Stomach (tissue), 9 donors: ENCODE measurements around the gene BLOC1S6. TPM values are rescaled to one million over a fixed set of nuclear protein-coding genes. Genes with fewer than 3 reads are reported as not detected.

ENCODE experiments used
- DNase-seq, 2 donors: peaks; one replicate each; pipeline versions ENCODE4 v3.0.0 to v3.0.0-alpha.2; 2013 to 2019
- H3K27ac ChIP-seq, 5 donors: fragments of 200-600 bp in 4 of 5; sonication (generic) in 4 of 5; one replicate each; pipeline ENCODE4 v1.5.1; 2013 to 2019; ENCODE audit warnings: mild to moderate bottlenecking in 1 of 5, moderate library complexity in 1 of 5
- H3K27me3 ChIP-seq, 3 donors: fragments of 200-600 bp; sonication (generic); one replicate each; pipeline ENCODE4 v1.5.1; 2017 to 2019; ENCODE audit warnings: mixed run types in 1 of 3
- H3K36me3 ChIP-seq, 4 donors: fragments of 200-600 bp; sonication (generic); 1 replicate in 3 of 4; 2 replicates in 1 of 4; pipeline ENCODE4 v1.5.1; 2016 to 2019
- H3K4me1 ChIP-seq, 4 donors: fragments of 200-600 bp; sonication (generic); one replicate each; pipeline ENCODE4 v1.5.1; 2016 to 2019
- H3K4me3 ChIP-seq, 4 donors: fragments of 200-600 bp; sonication (generic) in 3 of 4; one replicate each; pipeline ENCODE4 v1.5.1; 2016 to 2019; ENCODE audit warnings: mild to moderate bottlenecking in 1 of 4
- H3K9me3 ChIP-seq, 4 donors: fragments of 200-600 bp; sonication (generic); one replicate each; pipeline ENCODE4 v1.5.1; 2016 to 2019
- CTCF ChIP-seq, 7 experiments: fragments of 450-650 bp in 4 of 7; fragments of 200-600 bp in 3 of 7; sonication (generic) in 3 of 7; IDR thresholded peaks; one replicate each; pipeline ENCODE4 v1.5.1; 2016 to 2019; ENCODE audit warnings: antibody characterized with exemption in 7 of 7, control low read depth in 2 of 7, mild to moderate bottlenecking in 1 of 7
- EP300 ChIP-seq: sonication (generic); formaldehyde crosslinking; IDR thresholded peaks from one replicate; pipeline ENCODE4 v1.6.1; 2017; ENCODE audit warnings: antibody characterized with exemption
- POLR2A ChIP-seq, 4 donors: fragments of 450-650 bp; IDR thresholded peaks; one replicate each; pipeline ENCODE4 v1.6.1; 2016; ENCODE audit warnings: antibody characterized with exemption in 4 of 4, control low read depth in 2 of 4, mild to moderate bottlenecking in 1 of 4, moderate library complexity in 1 of 4
- POLR2AphosphoS5 ChIP-seq, 3 donors: sonication (generic); formaldehyde crosslinking; IDR thresholded peaks; one replicate each; pipeline ENCODE4 v1.6.1; 2016; ENCODE audit warnings: antibody characterized with exemption in 3 of 3
- WGBS, 5 donors: extraction: QIAGEN DNeasy Blood & Tissue Kit in 3 of 5; methylation state at CpG; one replicate each; pipeline versions ENCODE4 v1.1.5 to v1.1.7; 2013 to 2018; 5-methylcytosine and 5-hydroxymethylcytosine counted together
- intact Hi-C: fragments of 100-400 bp; cut with DNase I; formaldehyde crosslinking; loops from one replicate; pipeline ENCODE4 v1.15.1; 2023; ENCODE audit warnings: low total_unique reads
- polyA plus RNA-seq, 3 donors: library from polyadenylated mRNA; stranded (reverse); fragments of 200-250 nt; gene quantifications; one replicate each; pipeline ENCODE4 v1.2.3, GENCODE V29; 2013
- total RNA-seq, 5 donors: library from RNA; depleted of rRNA; stranded (reverse); fragments of >200 nt; gene quantifications; one replicate each; pipeline versions ENCODE4 v1.1.0 to v1.2.3, GENCODE V29; 2014 to 2016
- donor health status: healthy with polysubstance abuse.
- donor health status: Bipolar disorder and iron deficiency.
- donor health status: healthy.

BLOC1S6 gene
- total and polyA plus RNA-seq, 8 donors, result 7.6 to 74.5 (median 26.3) TPM

GRCh38 chr15:45635763-45636292 lies 48.6 kb downstream of the BLOC1S6 start:
- intact Hi-C loops, result no loop called here
- Histone ChIP-seq H3K27ac (peak overlapping the region; percentile 91 to 98 (median 95)), H3K27me3 (no peaks in the 10 kb centered on the region), H3K36me3 (no peaks in the 10 kb centered on the region), H3K9me3 (no peaks in the 10 kb centered on the region), H3K4me1 (peaks cover 37 to 73% (median 52%) of the 10 kb centered on the region in 4 donors), H3K4me3 (peak overlapping the region; percentile 58 to 78 (median 70))
- no peak for DNase-seq
- TF ChIP-seq POLR2A (IDR thresholded peaks at IDR 0.05), result no peak
- TF ChIP-seq EP300, result no peak
- TF ChIP-seq CTCF (IDR thresholded peaks at IDR 0.05), result no peak
- TF ChIP-seq POLR2AphosphoS5 (IDR thresholded peaks at IDR 0.05), result no peak
- 28 to 42% (median 38%) methylated on average over 17 of the region's 17 CpGs for WGBS, 5 donors

- H3K27me3 ChIP-seq, result no peaks in the 10 kb centered on the region
- 58 to 74% (median 71%) methylated on average over 1 of the region's 1 CpG for WGBS, 5 donors
- TF ChIP-seq POLR2AphosphoS5 (IDR thresholded peaks at IDR 0.05), result no peak
- no peak for TF ChIP-seq CTCF (IDR thresholded peaks at IDR 0.05)
- no peak for TF ChIP-seq EP300
- no peak for TF ChIP-seq POLR2A (IDR thresholded peaks at IDR 0.05)
- H3K27ac ChIP-seq, result peak overlapping the region; percentile 65 to 98 (median 95)
- intact Hi-C loops, result no loop called here
- peak overlapping the region in 3 of 4 donors; percentile 15 to 66 (median 58) for H3K4me3 ChIP-seq
- peaks cover 48 to 75% (median 58%) of the 10 kb centered on the region in 4 donors for H3K4me1 ChIP-seq
- DNase-seq, result no peak
- no peaks in the 10 kb centered on the region for H3K9me3 ChIP-seq
- no peaks in the 10 kb centered on the region for H3K36me3 ChIP-seq
Measured at GRCh38 chr15:45637141-45637540, 50.0 kb downstream of the BLOC1S6 start.

GRCh38 chr15:45637552-45638033 lies 50.4 kb downstream of the BLOC1S6 start:
- H3K27me3 ChIP-seq, result no peaks in the 10 kb centered on the region
- peak overlapping the region; percentile 49 to 98 (median 95) for H3K27ac ChIP-seq
- WGBS, 5 donors, result 1 to 2% (median 1%) methylated on average over 6 of the region's 6 CpGs
- H3K4me1 ChIP-seq, result peaks cover 52 to 76% (median 62%) of the 10 kb centered on the region in 4 donors
- TF ChIP-seq POLR2A (IDR thresholded peaks at IDR 0.05) (no peak), POLR2AphosphoS5 (IDR thresholded peaks at IDR 0.05) (peak; percentile 78 to 90 (median 84))
- peak overlapping the region; percentile 15 to 66 (median 40) for H3K4me3 ChIP-seq
- H3K36me3 ChIP-seq, result no peaks in the 10 kb centered on the region
- H3K9me3 ChIP-seq, result no peaks in the 10 kb centered on the region
- peak; percentile 76 to 93 for DNase-seq
- intact Hi-C loops, result no loop called here

GRCh38 chr15:45640616-45641015 lies 53.4 kb downstream of the BLOC1S6 start:
- Histone ChIP-seq H3K9me3 (no peaks in the 10 kb centered on the region), H3K4me3 (no peak overlapping the region), H3K4me1 (peaks cover 74 to 98% (median 90%) of the 10 kb centered on the region in 4 donors), H3K36me3 (no peaks in the 10 kb centered on the region), H3K27ac (peak overlapping the region; percentile 68 to 98 (median 95)), H3K27me3 (no peaks in the 10 kb centered on the region)
- TF ChIP-seq EP300, result no peak
- TF ChIP-seq POLR2AphosphoS5 (IDR thresholded peaks at IDR 0.05), result peak in 2 of 3 donors; percentile 56 to 68
- TF ChIP-seq CTCF (IDR thresholded peaks at IDR 0.05), result no peak
- 23 to 56% (median 43%) methylated on average over 2 of the region's 2 CpGs for WGBS, 5 donors
- DNase-seq, result peak in 1 of 2 donors; percentile 27
- intact Hi-C loops, result no loop called here

- TF ChIP-seq CTCF (IDR thresholded peaks at IDR 0.05) (peak in 3 of 7 experiments; percentile 16 to 30 (median 19)), POLR2A (IDR thresholded peaks at IDR 0.05) (no peak), POLR2AphosphoS5 (IDR thresholded peaks at IDR 0.05) (peak; percentile 75 to 97 (median 91))
- no peaks in the 10 kb centered on the region for H3K9me3 ChIP-seq
- peak overlapping the region; percentile 86 to 98 (median 95) for H3K27ac ChIP-seq
- no peak overlapping the region for H3K4me3 ChIP-seq
- no peaks in the 10 kb centered on the region for H3K36me3 ChIP-seq
- intact Hi-C loops, result no loop called here
- peak; percentile 62 to 78 for DNase-seq
- WGBS, 5 donors, result 4 to 22% (median 15%) methylated on average over 1 of the region's 1 CpG
- H3K27me3 ChIP-seq, result no peaks in the 10 kb centered on the region
- H3K4me1 ChIP-seq, result peaks cover 80 to 98% (median 93%) of the 10 kb centered on the region in 4 donors
Measured at GRCh38 chr15:45641374-45641781, 54.2 kb downstream of the BLOC1S6 start.
